Kidney (tissue), 14 donors: ENCODE measurements around the gene CDC14A. TPM values are rescaled to one million over a fixed set of nuclear protein-coding genes. Genes with fewer than 3 reads are reported as not detected.

Experiments used
- DNase-seq, 5 donors: peaks; one replicate each; pipeline ENCODE4 v3.0.0-alpha.2; 2013 to 2020
- FAIRE-seq: peaks from 2 replicates; lab custom pipeline; 2012; peaks lifted over from hg19 to GRCh38; lab: Jason Lieb, UNC
- H3K27ac ChIP-seq, 2 donors: one replicate each; pipeline ENCODE4 v1.7.0; 2013; ENCODE audit warnings: low read depth in 2 of 2, low read length in 2 of 2, inconsistent platforms in 1 of 2
- H3K27me3 ChIP-seq: one replicate; pipeline ENCODE4 v1.7.1; 2013; ENCODE audit warnings: low read length, inconsistent platforms; ENCODE audit not compliant: control insufficient read depth, insufficient read depth
- H3K36me3 ChIP-seq, 3 donors: one replicate each; pipeline versions ENCODE4 v1.7.0 to v1.7.1; 2013; ENCODE audit warnings: low read length in 3 of 3, control low read depth in 1 of 3, inconsistent platforms in 1 of 3; ENCODE audit not compliant: insufficient read depth in 3 of 3, control insufficient read depth in 2 of 3
- H3K4me1 ChIP-seq, 3 donors: one replicate each; pipeline versions ENCODE4 v1.7.0 to v1.7.1; 2013; ENCODE audit warnings: low read length in 3 of 3, inconsistent platforms in 1 of 3, low read depth in 1 of 3; ENCODE audit not compliant: control insufficient read depth in 2 of 3, insufficient read depth in 2 of 3
- H3K4me3 ChIP-seq, 3 donors: one replicate each; pipeline versions ENCODE4 v1.7.0 to v1.8.1; 2013; ENCODE audit warnings: low read length in 3 of 3, control low read depth in 1 of 3, inconsistent platforms in 1 of 3
- H3K9ac ChIP-seq, 3 donors: one replicate each; pipeline versions ENCODE4 v1.7.0 to v1.7.1; 2013; ENCODE audit warnings: low read length in 3 of 3, control low read depth in 1 of 3, inconsistent platforms in 1 of 3
- H3K9me3 ChIP-seq, 3 donors: one replicate each; pipeline versions ENCODE4 v1.7.0 to v1.7.1; 2013; ENCODE audit warnings: low read length in 3 of 3, control low read depth in 1 of 3, inconsistent platforms in 1 of 3; ENCODE audit not compliant: control insufficient read depth in 2 of 3, insufficient read depth in 1 of 3
- intact Hi-C: fragments of 100-400 bp; cut with DNase I; formaldehyde crosslinking; loops from one replicate; pipeline ENCODE4 v1.11.1; 2022
- polyA plus RNA-seq: library from polyadenylated mRNA; stranded (reverse); fragments of 350-450 nt; fragmentation: Illumina TruSeq; extraction: RNeasy Lipid Tissue Mini Kit (QIAGEN cat#74804); gene quantifications from one replicate; pipeline ENCODE4 v1.2.3, GENCODE V29; 2014; ENCODE audit warnings: low read depth, low replicate concordance; ENCODE audit not compliant: insufficient read depth
- total RNA-seq: library from RNA; stranded (reverse); fragmentation: NEBNext Ultra II Directional; extraction: Animal tissue kit (Norgen Biotek cat#: 25700); gene quantifications from one replicate; pipeline ENCODE4 v1.2.1, GENCODE V29; 2021
- TF ChIP-seq, protein P1 (sequence below): IDR thresholded peaks from 3 replicates; pipeline ENCODE4 v1.5.1; 2012; ENCODE audit warnings: mild to moderate bottlenecking, moderate library complexity, borderline replicate concordance; ENCODE audit not compliant: insufficient read depth; ENCODE audit errors: extremely low read depth
- donor health status: control.
- donor health status: control.
- donor health status: control.
- donor health status: control.
- donor health status: control.
- donor health status: DM: yes; HTN: yes; CAD: no.
- donor health status: Normal renal cell carcinoma (clear cell type).

Gene CDC14A
- total and polyA plus RNA-seq, 2 donors from 2014 or later: 4.7 to 11.9 TPM

- intact Hi-C loops: no loop called here
- H3K9ac ChIP-seq: no peak overlapping the region
- H3K27ac ChIP-seq: no peak overlapping the region
- H3K36me3 ChIP-seq: no peaks in the 10 kb centered on the region
- H3K9me3 ChIP-seq: no peaks in the 10 kb centered on the region
- no peak for DNase-seq
- FAIRE-seq: no peak
- no peak overlapping the region for H3K4me3 ChIP-seq
- H3K27me3 ChIP-seq: no peaks in the 10 kb centered on the region
- peaks cover 0 to 3% (median 2%) of the 10 kb centered on the region in 3 donors for H3K4me1 ChIP-seq
- TF ChIP-seq, protein P1, sequence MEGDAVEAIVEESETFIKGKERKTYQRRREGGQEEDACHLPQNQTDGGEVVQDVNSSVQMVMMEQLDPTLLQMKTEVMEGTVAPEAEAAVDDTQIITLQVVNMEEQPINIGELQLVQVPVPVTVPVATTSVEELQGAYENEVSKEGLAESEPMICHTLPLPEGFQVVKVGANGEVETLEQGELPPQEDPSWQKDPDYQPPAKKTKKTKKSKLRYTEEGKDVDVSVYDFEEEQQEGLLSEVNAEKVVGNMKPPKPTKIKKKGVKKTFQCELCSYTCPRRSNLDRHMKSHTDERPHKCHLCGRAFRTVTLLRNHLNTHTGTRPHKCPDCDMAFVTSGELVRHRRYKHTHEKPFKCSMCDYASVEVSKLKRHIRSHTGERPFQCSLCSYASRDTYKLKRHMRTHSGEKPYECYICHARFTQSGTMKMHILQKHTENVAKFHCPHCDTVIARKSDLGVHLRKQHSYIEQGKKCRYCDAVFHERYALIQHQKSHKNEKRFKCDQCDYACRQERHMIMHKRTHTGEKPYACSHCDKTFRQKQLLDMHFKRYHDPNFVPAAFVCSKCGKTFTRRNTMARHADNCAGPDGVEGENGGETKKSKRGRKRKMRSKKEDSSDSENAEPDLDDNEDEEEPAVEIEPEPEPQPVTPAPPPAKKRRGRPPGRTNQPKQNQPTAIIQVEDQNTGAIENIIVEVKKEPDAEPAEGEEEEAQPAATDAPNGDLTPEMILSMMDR: no peak
Measured at GRCh38 chr1:100346387-100346786, 5.9 kb upstream of the CDC14A start.

GRCh38 chr1:100347009-100347966, 5.0 kb upstream of the CDC14A start:
- Histone ChIP-seq H3K4me1 (peaks cover 0 to 3% (median 2%) of the 10 kb centered on the region in 3 donors), H3K9ac (no peak overlapping the region), H3K27ac (no peak overlapping the region), H3K4me3 (no peak overlapping the region), H3K27me3 (no peaks in the 10 kb centered on the region), H3K36me3 (no peaks in the 10 kb centered on the region), H3K9me3 (no peaks in the 10 kb centered on the region)
- intact Hi-C loops: no loop called here
- no peak for FAIRE-seq
- DNase-seq: no peak
- TF ChIP-seq, protein P1: no peak

DNA sequence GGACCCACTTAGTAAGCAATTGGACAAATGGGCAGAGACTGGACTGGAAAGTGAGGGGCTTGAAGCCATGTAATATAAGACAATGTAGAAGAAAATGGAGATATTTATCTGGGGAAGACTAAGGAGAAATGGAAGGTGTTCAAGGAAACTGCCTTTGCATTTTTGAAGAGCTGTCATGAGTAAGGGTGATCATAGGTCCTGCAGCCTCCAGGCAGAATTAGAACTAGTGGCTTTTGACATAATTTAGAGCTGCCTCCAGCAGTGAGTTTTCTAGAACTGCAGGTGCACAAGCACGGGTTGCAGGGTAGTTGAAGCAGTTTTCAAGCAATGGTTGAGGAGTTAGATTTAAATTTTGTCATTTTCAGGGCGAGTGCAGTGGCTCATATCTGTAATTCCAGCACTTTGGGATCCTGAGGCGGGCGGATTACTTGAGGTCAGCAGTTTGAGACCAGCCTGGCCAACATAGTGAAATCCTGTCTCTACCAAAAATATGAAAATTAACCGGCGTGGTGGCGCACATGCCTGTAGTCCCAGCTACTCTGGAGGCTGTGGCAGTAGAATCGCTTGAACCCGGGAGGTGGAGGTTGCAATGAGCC, 3.7 kb upstream of the CDC14A start:
- DNase-seq (no peak), FAIRE-seq (no peak)
- no peaks in the 10 kb centered on the region for H3K27me3 ChIP-seq
- intact Hi-C loops: no loop called here
- H3K4me3 ChIP-seq: no peak overlapping the region
- no peak overlapping the region for H3K27ac ChIP-seq
- H3K36me3 ChIP-seq: no peaks in the 10 kb centered on the region
- no peaks in the 10 kb centered on the region for H3K9me3 ChIP-seq
- no peak overlapping the region for H3K9ac ChIP-seq
- peaks cover 0 to 5% (median 0%) of the 10 kb centered on the region in 3 donors for H3K4me1 ChIP-seq
- TF ChIP-seq, protein P1: no peak
